Measurements from ENCODE around the gene CCDC194.

CCDC194 gene

GRCh38 chr19:17405250-17406045, 11.5 kb upstream of the CCDC194 start, which contains the start of gene BST2:
Gene BST2 (minus strand): TSS chr19:17405630. CDS start chr19:17405575, 55 bp downstream.
- DNase-seq, result peak; percentile 71

- DNase-seq, result no peak
Measured at GRCh38 chr19:17404621-17405249, 10.7 kb upstream of the CCDC194 start.

GRCh38 chr19:17404015-17404414, 10.0 kb upstream of the CCDC194 start:
- no peak for DNase-seq

GRCh38 chr19:17402982-17403855, 9.2 kb upstream of the CCDC194 start:
- peak; percentile 72 for DNase-seq

GRCh38 chr19:17401628-17402027, 7.6 kb upstream of the CCDC194 start:
- no peak for DNase-seq

- DNase-seq, result no peak
Measured at GRCh38 chr19:17398902-17399527, 5.0 kb upstream of the CCDC194 start.

- peak; percentile 89 for DNase-seq
Measured at GRCh38 chr19:17394891-17395415, 957 bp upstream of the CCDC194 start.

- DNase-seq, result no peak
Measured at GRCh38 chr19:17393002-17393401, 994 bp downstream of the CCDC194 start.

- no peak for DNase-seq
Measured at GRCh38 chr19:17391371-17392151, 2.4 kb downstream of the CCDC194 start.

GRCh38 chr19:17390665-17391370, 3.2 kb downstream of the CCDC194 start:
- DNase-seq, result peak; percentile 96

GRCh38 chr19:17389957-17390664, 3.9 kb downstream of the CCDC194 start:
- no peak for DNase-seq

- DNase-seq, result no peak
Measured at GRCh38 chr19:17389288-17389687, 4.7 kb downstream of the CCDC194 start.

GRCh38 chr19:17385878-17386611, 8.0 kb downstream of the CCDC194 start:
- DNase-seq, result peak; percentile 81

- no peak for DNase-seq
Measured at GRCh38 chr19:17380426-17381138, 13.4 kb downstream of the CCDC194 start.

- no peak for DNase-seq
Measured at GRCh38 chr19:17379221-17379631, 14.8 kb downstream of the CCDC194 start.

GRCh38 chr19:17378271-17378670, 15.7 kb downstream of the CCDC194 start:
- DNase-seq, result no peak

GRCh38 chr19:17376935-17377600, 16.9 kb downstream of the CCDC194 start, which contains the start of gene PLVAP:
Gene PLVAP (minus strand): TSS chr19:17377342. CDS start chr19:17377288, 54 bp downstream.
- DNase-seq, result no peak

GRCh38 chr19:17370026-17370587, 23.9 kb downstream of the CCDC194 start:
- no peak for DNase-seq

All from stimulated activated CD8-positive, alpha-beta memory T cell treated with anti-CD3 and anti-CD28 coated beads, Interleukin-4, amount 100 ng/mL, for 48 hours (primary cell).